ENCODE results near the gene MTA3.
"Not testable (repeated sequence)": the region's sequence is repeated elsewhere in the genome, so short reads cannot be mapped to it uniquely, and the experiment has no call there.

Gene MTA3

GRCh38 chr2:42568401-42569115, at the start of gene MTA3:
TSS of gene MTA3 (plus strand) at chr2:42568632. CDS start at chr2:42568746, 114 bp downstream.
- DNase-seq (ENCODE audit: low read depth in 2 of 2): peak; percentile 42

- no peak for DNase-seq (ENCODE audit: low read depth in 2 of 2)
Observed at GRCh38 chr2:42519624-42520023, 48.8 kb upstream of the MTA3 start.

GRCh38 chr2:42522035-42522434, 46.4 kb upstream of the MTA3 start:
- no peak for DNase-seq (ENCODE audit: low read depth in 2 of 2)

- no peak for DNase-seq (ENCODE audit: low read depth in 2 of 2)
Observed at GRCh38 chr2:42523341-42523740, 45.1 kb upstream of the MTA3 start.

- no peak for DNase-seq (ENCODE audit: low read depth in 2 of 2)
Observed at GRCh38 chr2:42532397-42532796, 36.0 kb upstream of the MTA3 start.

GRCh38 chr2:42537493-42537892, 30.9 kb upstream of the MTA3 start:
- DNase-seq (ENCODE audit: low read depth in 2 of 2): no peak

GRCh38 chr2:42542871-42543270, 25.6 kb upstream of the MTA3 start:
- no peak for DNase-seq (ENCODE audit: low read depth in 2 of 2)

GRCh38 chr2:42545023-42545721, 23.3 kb upstream of the MTA3 start:
- no peak for DNase-seq (ENCODE audit: low read depth in 2 of 2)

GRCh38 chr2:42545841-42546390, 22.5 kb upstream of the MTA3 start:
- no peak for DNase-seq (ENCODE audit: low read depth in 2 of 2)

GRCh38 chr2:42547014-42547413, 21.4 kb upstream of the MTA3 start:
- DNase-seq (ENCODE audit: low read depth in 2 of 2): no peak

GRCh38 chr2:42547446-42548295, 20.8 kb upstream of the MTA3 start:
- no peak for DNase-seq (ENCODE audit: low read depth in 2 of 2)

- DNase-seq (ENCODE audit: low read depth in 2 of 2): no peak
Observed at GRCh38 chr2:42550870-42551269, 17.6 kb upstream of the MTA3 start.

GRCh38 chr2:42554392-42554791, 14.0 kb upstream of the MTA3 start:
- no peak for DNase-seq (ENCODE audit: low read depth in 2 of 2)

GRCh38 chr2:42556315-42556890, 12.0 kb upstream of the MTA3 start:
- DNase-seq (ENCODE audit: low read depth in 2 of 2): no peak

GRCh38 chr2:42557306-42557705, 11.1 kb upstream of the MTA3 start:
- no peak for DNase-seq (ENCODE audit: low read depth in 2 of 2)

GRCh38 chr2:42558827-42559226, 9.6 kb upstream of the MTA3 start:
- DNase-seq (ENCODE audit: low read depth in 2 of 2): no peak

GRCh38 chr2:42560133-42560532, 8.3 kb upstream of the MTA3 start:
- DNase-seq (ENCODE audit: low read depth in 2 of 2): not testable (repeated sequence)

GRCh38 chr2:42560899-42561298, 7.5 kb upstream of the MTA3 start:
- no peak for DNase-seq (ENCODE audit: low read depth in 2 of 2)

GRCh38 chr2:42562474-42563144, 5.8 kb upstream of the MTA3 start:
- no peak for DNase-seq (ENCODE audit: low read depth in 2 of 2)

GRCh38 chr2:42566025-42566424, 2.4 kb upstream of the MTA3 start:
- no peak for DNase-seq (ENCODE audit: low read depth in 2 of 2)

GRCh38 chr2:42566837-42567321, 1.6 kb upstream of the MTA3 start:
- no peak for DNase-seq (ENCODE audit: low read depth in 2 of 2)

All from stimulated activated CD8-positive, alpha-beta memory T cell treated with anti-CD3 and anti-CD28 coated beads, Interleukin-15, amount 100 ng/mL, for 48 hours (primary cell).